Measurements from ENCODE around the gene APH1B.

- 0 out of 6 replicates have a peak, but pooled peaks of 2 of the 3 experiments have one; percentile 2 to 14 for TF ChIP-seq CTCF (IDR thresholded peaks at IDR 0.05 in 2 of 3, conservative IDR thresholded peaks at IDR 0.05 in 1 of 3; ENCODE audit: insufficient read depth in 2 of 3, low read depth in 1 of 3, low read length in 3 of 3)
- TF ChIP-seq ERF (CRISPR knock-in tag; IDR thresholded peaks at IDR 0.05) = no peak
- TF ChIP-seq ZNF239 (CRISPR knock-in tag; IDR thresholded peaks at IDR 0.05) = no peak
- TF ChIP-seq RAD21 (CRISPR knock-in tag; conservative IDR thresholded peaks at IDR 0.05 in 1 of 2, IDR thresholded peaks at IDR 0.05 in 1 of 2) = 0 out of 4 replicates have a peak, but pooled peaks of 1 of the 2 experiments have one; percentile 19
- TF ChIP-seq TFAP4 (CRISPR knock-in tag; IDR thresholded peaks at IDR 0.05; ENCODE audit: borderline replicate concordance) = peak; percentile 19; the same call in 1 of the 2 replicates
- no peak for TF ChIP-seq MEIS2 (IDR thresholded peaks at IDR 0.05; ENCODE audit: partially characterized antibody)
Observed at GRCh38 chr15:63277038-63277892, at the start of gene APH1B.
